Vagina (tissue), 2 donors: ENCODE measurements around the gene CPLANE1. TPM values are rescaled to one million over a fixed set of nuclear protein-coding genes. Genes with fewer than 3 reads are reported as not detected.

Experiments used
- DNase-seq, 2 donors: peaks; one replicate each; pipeline ENCODE4 v3.0.0-alpha.2; 2017; ENCODE audit errors: extremely low spot score in 2 of 2
- H3K27ac ChIP-seq: fragments of 200-600 bp; sonication (generic); one replicate; pipeline ENCODE4 v1.5.1; 2019
- H3K27me3 ChIP-seq: fragments of 200-600 bp; sonication (generic); one replicate; pipeline ENCODE4 v1.5.1; 2019
- H3K36me3 ChIP-seq, 2 donors: fragments of 200-600 bp; sonication (generic); one replicate each; pipeline ENCODE4 v1.5.1; 2017 to 2019
- H3K4me1 ChIP-seq: fragments of 200-600 bp; sonication (generic); one replicate; pipeline ENCODE4 v1.5.1; 2019
- H3K4me3 ChIP-seq, 2 donors: fragments of 200-600 bp; sonication (generic); 1 replicate in 1 of 2; 2 replicates in 1 of 2; pipeline ENCODE4 v1.5.1; 2016 to 2019
- H3K9me3 ChIP-seq: fragments of 200-600 bp; sonication (generic); one replicate; pipeline ENCODE4 v1.5.1; 2019
- CTCF ChIP-seq, 3 experiments: fragments of 450-650 bp in 2 of 3; fragments of 200-600 bp in 1 of 3; sonication (generic) in 1 of 3; IDR thresholded peaks; one replicate each; pipeline ENCODE4 v1.5.1; 2017 to 2019; ENCODE audit warnings: antibody characterized with exemption in 3 of 3, mild to moderate bottlenecking in 2 of 3, moderate library complexity in 2 of 3
- POLR2A ChIP-seq, 2 donors: fragments of 450-650 bp; IDR thresholded peaks; one replicate each; pipeline ENCODE4 v1.6.1; 2017; ENCODE audit warnings: antibody characterized with exemption in 2 of 2, mild to moderate bottlenecking in 2 of 2, moderate library complexity in 2 of 2
- POLR2AphosphoS5 ChIP-seq, 2 donors: sonication (generic); formaldehyde crosslinking; IDR thresholded peaks; one replicate each; pipeline ENCODE4 v1.9.0; 2017; ENCODE audit warnings: antibody characterized with exemption in 2 of 2, mild to moderate bottlenecking in 2 of 2, low read depth in 1 of 2; ENCODE audit not compliant: insufficient read depth in 1 of 2
- intact Hi-C: fragments of 100-400 bp; cut with DNase I; formaldehyde crosslinking; loops from one replicate; pipeline ENCODE4 v1.15.1; 2023
- total RNA-seq: library from RNA; depleted of rRNA; stranded (reverse); fragments of >200 nt; gene quantifications from one replicate; pipeline ENCODE4 v1.2.3, GENCODE V29; 2016

CPLANE1 gene
- total RNA-seq, 1 donor from 2014 or later = 26.5 TPM

- H3K36me3 ChIP-seq = no peaks in the 10 kb centered on the region
- intact Hi-C loops = no loop called here
Measured at GRCh38 chr5:37080697-37081096, 168.5 kb downstream of the CPLANE1 start.

GRCh38 chr5:37077146-37077545 lies 172.0 kb downstream of the CPLANE1 start:
- TF ChIP-seq CTCF (IDR thresholded peaks at IDR 0.05) (no peak), POLR2AphosphoS5 (IDR thresholded peaks at IDR 0.05; ENCODE audit: insufficient read depth in 1 of 2, low read depth in 1 of 2) (no peak), POLR2A (IDR thresholded peaks at IDR 0.05) (no peak)
- no peak overlapping the region for H3K4me3 ChIP-seq
- intact Hi-C loops = no loop called here
- DNase-seq = no peak
- H3K4me1 ChIP-seq = no peaks in the 10 kb centered on the region
- H3K36me3 ChIP-seq = no peaks in the 10 kb centered on the region
- no peak overlapping the region for H3K27ac ChIP-seq
- H3K9me3 ChIP-seq = no peaks in the 10 kb centered on the region
- H3K27me3 ChIP-seq = no peaks in the 10 kb centered on the region

More at GRCh38 chr5:37080697-37081096, 168.5 kb downstream of the CPLANE1 start:
- Histone ChIP-seq H3K27me3 (no peaks in the 10 kb centered on the region), H3K4me3 (no peak overlapping the region), H3K27ac (no peak overlapping the region), H3K9me3 (no peaks in the 10 kb centered on the region), H3K4me1 (no peaks in the 10 kb centered on the region)
- DNase-seq = no peak
- TF ChIP-seq POLR2A (IDR thresholded peaks at IDR 0.05) (no peak), CTCF (IDR thresholded peaks at IDR 0.05) (no peak), POLR2AphosphoS5 (IDR thresholded peaks at IDR 0.05; ENCODE audit: insufficient read depth in 1 of 2, low read depth in 1 of 2) (no peak)

GRCh38 chr5:37075399-37075950 lies 173.7 kb downstream of the CPLANE1 start:
- H3K4me1 ChIP-seq = no peaks in the 10 kb centered on the region
- no peak overlapping the region for H3K27ac ChIP-seq
- H3K9me3 ChIP-seq = no peaks in the 10 kb centered on the region
- TF ChIP-seq POLR2AphosphoS5 (IDR thresholded peaks at IDR 0.05; ENCODE audit: insufficient read depth in 1 of 2, low read depth in 1 of 2) (no peak), CTCF (IDR thresholded peaks at IDR 0.05) (no peak), POLR2A (IDR thresholded peaks at IDR 0.05) (no peak)
- H3K36me3 ChIP-seq = no peaks in the 10 kb centered on the region
- intact Hi-C loops = no loop called here
- no peak for DNase-seq
- no peak overlapping the region for H3K4me3 ChIP-seq
- H3K27me3 ChIP-seq = no peaks in the 10 kb centered on the region

- Histone ChIP-seq H3K27ac (no peak overlapping the region), H3K4me3 (no peak overlapping the region), H3K9me3 (no peaks in the 10 kb centered on the region), H3K27me3 (no peaks in the 10 kb centered on the region), H3K36me3 (no peaks in the 10 kb centered on the region), H3K4me1 (no peaks in the 10 kb centered on the region)
- no peak for DNase-seq
- no peak for TF ChIP-seq CTCF (IDR thresholded peaks at IDR 0.05)
- no peak for TF ChIP-seq POLR2AphosphoS5 (IDR thresholded peaks at IDR 0.05; ENCODE audit: insufficient read depth in 1 of 2, low read depth in 1 of 2)
- TF ChIP-seq POLR2A (IDR thresholded peaks at IDR 0.05) = no peak
- intact Hi-C loops = no loop called here
Measured at GRCh38 chr5:37071901-37072581, 177.1 kb downstream of the CPLANE1 start.

GRCh38 chr5:37071487-37071886 lies 177.7 kb downstream of the CPLANE1 start:
- Histone ChIP-seq H3K27ac (no peak overlapping the region), H3K9me3 (no peaks in the 10 kb centered on the region), H3K4me3 (no peak overlapping the region), H3K36me3 (no peaks in the 10 kb centered on the region), H3K4me1 (no peaks in the 10 kb centered on the region), H3K27me3 (no peaks in the 10 kb centered on the region)
- DNase-seq = no peak
- intact Hi-C loops = no loop called here
- no peak for TF ChIP-seq POLR2A (IDR thresholded peaks at IDR 0.05)
- no peak for TF ChIP-seq POLR2AphosphoS5 (IDR thresholded peaks at IDR 0.05; ENCODE audit: insufficient read depth in 1 of 2, low read depth in 1 of 2)
- no peak for TF ChIP-seq CTCF (IDR thresholded peaks at IDR 0.05)
